Mesenchymal stem cell (in vitro differentiated cells and primary cell): ENCODE measurements around the gene CHST11.

Source experiments
- DNase-seq: peaks from one replicate; pipeline ENCODE4 v3.0.0-alpha.2; 2013
- H2AFZ ChIP-seq: one replicate; pipeline ENCODE4 v1.6.1; 2013; ENCODE audit warnings: low read depth, mild to moderate bottlenecking, control low read depth, inconsistent platforms, low read length, moderate library complexity
- H2AK5ac ChIP-seq: 2 replicates; pipeline ENCODE4 v1.6.1; 2013; ENCODE audit warnings: low read length, moderate library complexity, mild to moderate bottlenecking, inconsistent platforms; ENCODE audit not compliant: severe bottlenecking
- H2BK120ac ChIP-seq: one replicate; pipeline ENCODE4 v1.6.1; 2013; ENCODE audit warnings: low read depth, mild to moderate bottlenecking, inconsistent platforms, low read length, moderate library complexity
- H2BK12ac ChIP-seq, 2 experiments: one replicate each; pipeline ENCODE4 v1.6.1; 2013; ENCODE audit warnings: inconsistent platforms in 2 of 2, low read length in 2 of 2, mild to moderate bottlenecking in 2 of 2, moderate library complexity in 2 of 2, control low read depth in 1 of 2
- H2BK15ac ChIP-seq: one replicate; pipeline ENCODE4 v1.6.1; 2013; ENCODE audit warnings: mild to moderate bottlenecking, low read depth, inconsistent platforms; ENCODE audit not compliant: poor library complexity, severe bottlenecking
- H2BK5ac ChIP-seq: 2 replicates; pipeline ENCODE4 v1.6.1; 2013; ENCODE audit warnings: low read depth, mild to moderate bottlenecking, low read length, control low read depth, inconsistent platforms; ENCODE audit not compliant: poor library complexity, severe bottlenecking
- H3K14ac ChIP-seq, 2 experiments: one replicate each; pipeline ENCODE4 v1.6.1; 2013; ENCODE audit warnings: inconsistent platforms in 2 of 2, low read length in 2 of 2, control low read depth in 1 of 2, mild to moderate bottlenecking in 1 of 2, moderate library complexity in 1 of 2
- H3K18ac ChIP-seq, 2 experiments: one replicate each; pipeline ENCODE4 v1.6.1; 2013; ENCODE audit warnings: inconsistent platforms in 2 of 2, low read length in 2 of 2, control low read depth in 1 of 2, low read depth in 1 of 2, mild to moderate bottlenecking in 1 of 2
- H3K23ac ChIP-seq, 2 experiments: one replicate each; pipeline ENCODE4 v1.6.1; 2013; ENCODE audit warnings: inconsistent platforms in 2 of 2, low read length in 2 of 2, mild to moderate bottlenecking in 2 of 2, moderate library complexity in 2 of 2, control low read depth in 1 of 2
- H3K27ac ChIP-seq: 2 replicates; pipeline ENCODE4 v1.5.1; 2013; ENCODE audit warnings: mild to moderate bottlenecking, moderate library complexity, low read length, control low read depth, inconsistent platforms; ENCODE audit not compliant: poor library complexity, severe bottlenecking
- H3K27me3 ChIP-seq, 2 experiments: 2 replicates each; pipeline versions ENCODE4 v1.6.1 to v1.7.0; 2013; ENCODE audit warnings: low read length in 2 of 2, mild to moderate bottlenecking in 2 of 2, moderate library complexity in 2 of 2, control low read depth in 1 of 2, inconsistent platforms in 1 of 2; ENCODE audit not compliant: control insufficient read depth in 1 of 2, insufficient read depth in 1 of 2
- H3K36me3 ChIP-seq, 2 experiments: 2 replicates each; pipeline versions ENCODE4 v1.6.1 to v1.7.0; 2013; ENCODE audit warnings: low read length in 2 of 2, control low read depth in 1 of 2, inconsistent platforms in 1 of 2, low read depth in 1 of 2, mild to moderate bottlenecking in 1 of 2; ENCODE audit not compliant: insufficient read depth in 2 of 2, control insufficient read depth in 1 of 2
- H3K4ac ChIP-seq, 2 experiments: one replicate each; pipeline ENCODE4 v1.6.1; 2013; ENCODE audit warnings: inconsistent platforms in 2 of 2, low read length in 2 of 2, mild to moderate bottlenecking in 2 of 2, moderate library complexity in 2 of 2, control low read depth in 1 of 2, low read depth in 1 of 2
- H3K4me1 ChIP-seq: 2 replicates; pipeline ENCODE4 v1.6.1; 2013; ENCODE audit warnings: low read depth, low read length, control low read depth; ENCODE audit not compliant: control insufficient read depth, insufficient read depth
- H3K4me2 ChIP-seq: 2 replicates; pipeline ENCODE4 v1.6.1; 2013; ENCODE audit warnings: low read length, mild to moderate bottlenecking, inconsistent platforms; ENCODE audit not compliant: poor library complexity, severe bottlenecking
- H3K4me3 ChIP-seq, 2 experiments: 2 replicates each; pipeline versions ENCODE4 v1.5.1 to v1.7.0; 2013; ENCODE audit warnings: low read length in 2 of 2, mild to moderate bottlenecking in 2 of 2, control low read depth in 1 of 2, low read depth in 1 of 2; ENCODE audit not compliant: insufficient read depth in 1 of 2
- H3K79me1 ChIP-seq: replicated peaks from 2 replicates; pipeline ENCODE4 v1.6.1; 2013; ENCODE audit warnings: mild to moderate bottlenecking, control low read depth, low read length, inconsistent platforms; ENCODE audit not compliant: poor library complexity, severe bottlenecking
- H3K9ac ChIP-seq: 2 replicates; pipeline ENCODE4 v1.7.0; 2013; ENCODE audit warnings: mild to moderate bottlenecking, low read length, moderate library complexity
- H3K9me3 ChIP-seq: 2 replicates; pipeline ENCODE4 v1.7.0; 2013; ENCODE audit warnings: mild to moderate bottlenecking, low read length; ENCODE audit not compliant: control insufficient read depth
- H4K8ac ChIP-seq: one replicate; pipeline ENCODE4 v1.6.1; 2013; ENCODE audit warnings: inconsistent platforms, mild to moderate bottlenecking, low read length, moderate library complexity
- H4K91ac ChIP-seq: one replicate; pipeline ENCODE4 v1.6.1; 2013; ENCODE audit warnings: mild to moderate bottlenecking, low read length, inconsistent platforms
- WGBS: methylation state at CpG from one replicate; pipeline ENCODE4 v1.1.7; 2013; ENCODE audit warnings: mixed read lengths; 5-methylcytosine and 5-hydroxymethylcytosine counted together

The CHST11 gene

GRCh38 chr12:104648756-104649155 lies 192.0 kb downstream of the CHST11 start:
- Histone ChIP-seq H3K4me2 (no peak overlapping the region), H3K23ac (no peak overlapping the region), H4K91ac (no peak overlapping the region), H3K18ac (no peak overlapping the region), H3K9ac (no peak overlapping the region), H3K9me3 (no peaks in the 10 kb centered on the region), H2AFZ (no peak overlapping the region), H2AK5ac (no peak overlapping the region), H3K27ac (no peak overlapping the region), H3K14ac (no peak overlapping the region), H3K36me3 (no peaks in the 10 kb centered on the region), H2BK15ac (no peak overlapping the region), H2BK120ac (no peak overlapping the region), H3K4me1 (peaks cover 3% of the 10 kb centered on the region), H3K27me3 (peaks cover 0 to 13% of the 10 kb centered on the region in 2 experiments), H2BK12ac (no peak overlapping the region), H3K79me1 (no peaks in the 10 kb centered on the region), H3K4me3 (no peak overlapping the region), H3K4ac (no peak overlapping the region), H4K8ac (no peak overlapping the region), H2BK5ac (no peak overlapping the region)
- DNase-seq: no peak
- WGBS: 97% methylated on average over 4 of the region's 4 CpGs

GRCh38 chr12:104649217-104649824 lies 192.6 kb downstream of the CHST11 start:
- Histone ChIP-seq H4K91ac (no peak overlapping the region), H2BK5ac (no peak overlapping the region), H3K4me2 (no peak overlapping the region), H3K9ac (no peak overlapping the region), H3K23ac (no peak overlapping the region), H2BK15ac (no peak overlapping the region), H3K18ac (no peak overlapping the region), H2BK120ac (no peak overlapping the region), H3K14ac (no peak overlapping the region), H3K27me3 (peaks cover 0 to 14% of the 10 kb centered on the region in 2 experiments), H3K4me1 (peaks cover 2% of the 10 kb centered on the region), H3K4ac (no peak overlapping the region), H2AFZ (no peak overlapping the region), H2BK12ac (no peak overlapping the region), H3K9me3 (no peaks in the 10 kb centered on the region), H3K36me3 (no peaks in the 10 kb centered on the region), H4K8ac (no peak overlapping the region), H3K4me3 (no peak overlapping the region), H3K27ac (no peak overlapping the region), H2AK5ac (no peak overlapping the region), H3K79me1 (no peaks in the 10 kb centered on the region)
- DNase-seq: no peak
- 100% methylated on average over 1 of the region's 2 CpGs for WGBS

DNA sequence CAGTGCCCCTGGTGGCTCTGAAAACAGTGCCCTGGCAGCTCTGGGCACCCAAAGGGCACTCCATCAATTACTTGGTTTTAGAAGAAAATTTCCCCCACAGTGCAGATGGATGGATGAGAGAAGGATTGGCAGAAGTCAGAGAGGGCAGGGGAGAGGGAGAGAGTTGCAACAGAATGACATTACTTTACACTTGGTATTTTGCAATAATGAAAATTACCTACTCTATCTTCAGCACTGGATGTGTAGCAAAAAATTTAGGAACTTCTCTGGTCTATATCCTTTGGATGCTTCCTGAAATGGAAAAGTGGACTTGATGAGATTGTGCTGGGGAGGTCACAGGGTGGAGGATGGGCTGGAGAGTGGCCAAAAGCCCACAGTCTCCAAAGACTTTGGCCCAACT lies 193.2 kb downstream of the CHST11 start:
- H3K23ac ChIP-seq: no peak overlapping the region
- no peak overlapping the region for H3K4me2 ChIP-seq
- no peaks in the 10 kb centered on the region for H3K36me3 ChIP-seq
- no peak overlapping the region for H3K4me3 ChIP-seq
- no peak overlapping the region for H3K9ac ChIP-seq
- H4K91ac ChIP-seq: no peak overlapping the region
- H3K4me1 ChIP-seq: no peaks in the 10 kb centered on the region
- H3K4ac ChIP-seq: no peak overlapping the region
- no peak overlapping the region for H2AK5ac ChIP-seq
- no peak overlapping the region for H2BK5ac ChIP-seq
- H3K9me3 ChIP-seq: no peaks in the 10 kb centered on the region
- no peak for DNase-seq
- H3K27me3 ChIP-seq: peaks cover 0 to 20% of the 10 kb centered on the region in 2 experiments
- no peak overlapping the region for H4K8ac ChIP-seq
- H2BK120ac ChIP-seq: no peak overlapping the region
- H3K18ac ChIP-seq: no peak overlapping the region
- H3K79me1 ChIP-seq: no peaks in the 10 kb centered on the region
- H2BK15ac ChIP-seq: no peak overlapping the region
- H2BK12ac ChIP-seq: no peak overlapping the region
- H2AFZ ChIP-seq: no peak overlapping the region
- H3K27ac ChIP-seq: no peak overlapping the region
- no peak overlapping the region for H3K14ac ChIP-seq

- Histone ChIP-seq H3K9ac (no peak overlapping the region), H3K14ac (no peak overlapping the region), H3K4ac (no peak overlapping the region), H2BK120ac (no peak overlapping the region), H3K4me3 (no peak overlapping the region), H3K36me3 (no peaks in the 10 kb centered on the region), H3K4me1 (no peaks in the 10 kb centered on the region), H2BK15ac (no peak overlapping the region), H3K27me3 (peaks cover 0 to 26% of the 10 kb centered on the region in 2 experiments), H3K9me3 (no peaks in the 10 kb centered on the region), H4K91ac (no peak overlapping the region), H3K4me2 (no peak overlapping the region), H3K18ac (no peak overlapping the region), H3K27ac (no peak overlapping the region), H4K8ac (no peak overlapping the region), H2AFZ (no peak overlapping the region), H3K23ac (no peak overlapping the region), H2BK12ac (no peak overlapping the region), H3K79me1 (no peaks in the 10 kb centered on the region), H2BK5ac (no peak overlapping the region), H2AK5ac (no peak overlapping the region)
- WGBS: 96% methylated on average over 5 of the region's 5 CpGs
- no peak for DNase-seq
Observed at GRCh38 chr12:104650541-104650940, 193.8 kb downstream of the CHST11 start.
